ENCODE data around the gene STXBP3. TPM values are rescaled to one million over a fixed set of nuclear protein-coding genes. Genes with fewer than 3 reads are reported as not detected.
A peak's percentile ranks its signal among the peaks of the same experiment; 100 is the strongest.

Gene STXBP3
- total and polyA plus RNA-seq, 9 of the 15 experiments (the other 6 are each of a cell fraction or from before 2014, with no cell fraction given) = 32.5 to 52.5 (median 39.2) TPM

DNA sequence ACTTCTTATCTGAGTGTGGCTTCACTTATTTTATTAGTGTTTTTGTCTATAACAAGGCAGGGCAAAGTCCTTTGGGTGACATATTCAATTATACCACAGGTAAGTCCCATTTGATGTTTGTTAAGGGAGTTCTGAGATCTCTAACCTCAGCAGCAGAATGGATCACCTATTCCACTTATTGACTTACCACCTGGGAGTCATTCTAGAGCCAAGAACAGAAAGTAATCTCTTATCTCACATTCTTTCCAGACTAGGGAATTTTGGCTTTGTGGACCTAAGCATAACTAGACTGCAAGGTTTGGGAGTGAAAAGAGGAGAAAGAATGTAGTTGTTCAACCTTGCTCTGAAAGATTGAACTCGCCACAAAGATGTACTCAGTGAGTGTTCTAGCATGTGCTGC, 20.6 kb upstream of the STXBP3 start:
- H3K9ac ChIP-seq (ENCODE audit: insufficient read depth in 1 of 2, low read depth in 2 of 2, low read length in 2 of 2) = no peak overlapping the region
- 5% methylated on average over 1 of the region's 1 CpG for WGBS (ENCODE audit: insufficient coverage, low coverage, missing lambda C conversion rate)
- intact Hi-C loops (cut with micrococcal nuclease) (no loop called here), in situ Hi-C loops (cut with MboI) (no loop called here)
- ChIA-PET POLR2A (interaction anchor here (0.6 kb wide), 1 partner anchor 94 kb away, joined by 3 read pairs; no protein-coding TSS in a partner anchor), CTCF (ENCODE audit: low intra/inter-chr PET ratio) (no interaction called here)
- no TSS peak for BruUV-seq (replicated peaks)
- DNase-seq (ENCODE audit: extremely low read depth in 1 of 4, low spot score in 3 of 4) = no peak
- no peak for FAIRE-seq
- H3K27me3 ChIP-seq (ENCODE audit: control insufficient read depth in 2 of 2, insufficient read depth in 2 of 2, low read length in 2 of 2) = peaks cover 21 to 25% of the 10 kb centered on the region in 2 experiments; a peak in 4 of 5 replicates
- no peak for ATAC-seq
- no peaks in the 10 kb centered on the region for H3K9me3 ChIP-seq (replicated peaks; ENCODE audit: control insufficient read depth, insufficient read depth, low read depth, low read length)
- H3K9me1 ChIP-seq (ENCODE audit: control insufficient read depth, insufficient read depth, low read length) = no peaks in the 10 kb centered on the region
- no peaks in the 10 kb centered on the region for H3K79me2 ChIP-seq (ENCODE audit: control insufficient read depth, insufficient read depth, low read length)
- TF ChIP-seq ZNF75A (CRISPR knock-in tag; IDR thresholded peaks at IDR 0.05) = no peak
- TF ChIP-seq BCL6 (CRISPR knock-in tag; IDR thresholded peaks at IDR 0.05) = no peak
- TF ChIP-seq TRIM28 (IDR thresholded peaks at IDR 0.05) = no peak
- TF ChIP-seq HMG20B (CRISPR knock-in tag; IDR thresholded peaks at IDR 0.05) = no peak
- TF ChIP-seq EGR1 (conservative IDR thresholded peaks at IDR 0.05) = no peak
- no peak overlapping the region for H3K4me2 ChIP-seq (ENCODE audit: insufficient read depth, low read length)
- H3K4me1 ChIP-seq (replicated peaks in 1 of 2; ENCODE audit: control insufficient read depth in 2 of 2, insufficient read depth in 2 of 2, low read length in 2 of 2) = peaks cover 0 to 3% of the 10 kb centered on the region in 2 experiments; a peak in 1 of 5 replicates
- no peaks in the 10 kb centered on the region for H4K20me1 ChIP-seq (replicated peaks; ENCODE audit: control insufficient read depth, insufficient read depth, low read length)
- no peak overlapping the region for H3K4me3 ChIP-seq
- H3K27ac ChIP-seq (ENCODE audit: extremely low read depth, low read depth, low read length) = no peak overlapping the region
- no peaks in the 10 kb centered on the region for H3K36me3 ChIP-seq (ENCODE audit: control insufficient read depth, insufficient read depth, low read length)
- no peak overlapping the region for H2AFZ ChIP-seq (ENCODE audit: low read depth, low read length)

DNA sequence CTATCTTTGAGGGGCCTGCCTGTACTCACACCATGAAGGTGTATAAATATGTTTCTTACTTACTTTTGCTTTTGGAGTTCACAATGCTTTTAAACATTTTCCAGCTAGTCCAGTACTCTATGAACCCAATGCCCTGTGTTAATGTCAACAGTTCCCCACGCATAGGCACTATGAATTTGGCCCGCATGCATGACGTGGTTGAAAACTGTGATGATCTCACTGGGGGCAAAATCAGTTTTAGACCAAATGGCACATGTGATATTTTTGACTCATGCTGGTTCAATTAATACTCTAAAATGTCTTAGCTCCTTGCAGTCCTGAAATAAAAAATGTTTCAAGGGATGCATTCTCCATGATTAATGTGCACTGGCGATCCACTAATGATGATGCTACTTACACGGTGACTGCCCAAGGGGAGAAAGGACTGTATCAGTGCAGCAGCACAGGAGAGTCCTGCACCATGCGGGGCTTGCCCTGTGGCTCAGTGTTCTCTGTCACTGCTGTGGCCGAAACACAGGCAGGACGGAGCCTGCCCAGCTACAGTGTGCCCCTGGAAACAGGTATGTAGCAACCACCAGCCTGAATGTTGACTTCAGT, 18.0 kb upstream of the STXBP3 start:
- no peak overlapping the region for H3K4me3 ChIP-seq
- TF ChIP-seq, protein P1, sequence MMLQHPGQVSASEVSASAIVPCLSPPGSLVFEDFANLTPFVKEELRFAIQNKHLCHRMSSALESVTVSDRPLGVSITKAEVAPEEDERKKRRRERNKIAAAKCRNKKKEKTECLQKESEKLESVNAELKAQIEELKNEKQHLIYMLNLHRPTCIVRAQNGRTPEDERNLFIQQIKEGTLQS (IDR thresholded peaks at IDR 0.05) = peak; percentile 13; the same call in 1 of the 2 replicates
- TF ChIP-seq, protein P1 (CRISPR knock-in tag; conservative IDR thresholded peaks at IDR 0.05) = no peak
- no peak for TF ChIP-seq COPS2 (conservative IDR thresholded peaks at IDR 0.05)
- TF ChIP-seq ATF1 (CRISPR knock-in tag; IDR thresholded peaks at IDR 0.05) = no peak
- peak; percentile 23; the same call in 1 of the 2 replicates for TF ChIP-seq ATF1 (tag; IDR thresholded peaks at IDR 0.05)
- no peak for TF ChIP-seq L3MBTL2 (IDR thresholded peaks at IDR 0.05)
- peak; percentile 15; the same call in 1 of the 2 replicates for TF ChIP-seq ZNF41 (CRISPR knock-in tag; conservative IDR thresholded peaks at IDR 0.05)
- TF ChIP-seq PURB (CRISPR knock-in tag; IDR thresholded peaks at IDR 0.05; ENCODE audit: low read depth) = no peak
- no peak for TF ChIP-seq GATA2 (CRISPR knock-in tag; IDR thresholded peaks at IDR 0.05)
- TF ChIP-seq NONO (IDR thresholded peaks at IDR 0.05; ENCODE audit: low read depth in 2 of 2, low read length in 1 of 2) = no peak
- TF ChIP-seq, protein P2, sequence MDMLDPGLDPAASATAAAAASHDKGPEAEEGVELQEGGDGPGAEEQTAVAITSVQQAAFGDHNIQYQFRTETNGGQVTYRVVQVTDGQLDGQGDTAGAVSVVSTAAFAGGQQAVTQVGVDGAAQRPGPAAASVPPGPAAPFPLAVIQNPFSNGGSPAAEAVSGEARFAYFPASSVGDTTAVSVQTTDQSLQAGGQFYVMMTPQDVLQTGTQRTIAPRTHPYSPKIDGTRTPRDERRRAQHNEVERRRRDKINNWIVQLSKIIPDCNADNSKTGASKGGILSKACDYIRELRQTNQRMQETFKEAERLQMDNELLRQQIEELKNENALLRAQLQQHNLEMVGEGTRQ (CRISPR knock-in tag; IDR thresholded peaks at IDR 0.05) = no peak
- no peak for DNase-seq (ENCODE audit: extremely low read depth in 1 of 4, low spot score in 3 of 4)
- H4K20me1 ChIP-seq (replicated peaks; ENCODE audit: control insufficient read depth, insufficient read depth, low read length) = no peaks in the 10 kb centered on the region
- H3K9me3 ChIP-seq (replicated peaks; ENCODE audit: control insufficient read depth, insufficient read depth, low read depth, low read length) = no peaks in the 10 kb centered on the region
- peaks cover 0 to 3% of the 10 kb centered on the region in 2 experiments; a peak in 1 of 5 replicates for H3K4me1 ChIP-seq (replicated peaks in 1 of 2; ENCODE audit: control insufficient read depth in 2 of 2, insufficient read depth in 2 of 2, low read length in 2 of 2)
- H3K79me2 ChIP-seq (ENCODE audit: control insufficient read depth, insufficient read depth, low read length) = no peaks in the 10 kb centered on the region
- peak overlapping the region; percentile 44 for H2AFZ ChIP-seq (ENCODE audit: low read depth, low read length)
- intact Hi-C loops (cut with micrococcal nuclease) = no loop called here
- no peak overlapping the region for H3K9ac ChIP-seq (ENCODE audit: insufficient read depth in 1 of 2, low read depth in 2 of 2, low read length in 2 of 2)
- BruUV-seq (replicated peaks) = no TSS peak
- FAIRE-seq = no peak
- peaks cover 21 to 25% of the 10 kb centered on the region in 2 experiments; a peak in 4 of 5 replicates for H3K27me3 ChIP-seq (ENCODE audit: control insufficient read depth in 2 of 2, insufficient read depth in 2 of 2, low read length in 2 of 2)
- H3K27ac ChIP-seq (ENCODE audit: extremely low read depth, low read depth, low read length) = no peak overlapping the region
- POLR2A ChIA-PET = interaction anchor here (0.8 to 1.7 kb wide), 3 partner anchors 9 to 24 kb away, joined by 3 to 6 read pairs (median 4); no protein-coding TSS in a partner anchor
- no peak overlapping the region for H3K4me2 ChIP-seq (ENCODE audit: insufficient read depth, low read length)
- H3K36me3 ChIP-seq (ENCODE audit: control insufficient read depth, insufficient read depth, low read length) = no peaks in the 10 kb centered on the region
- CTCF ChIA-PET (ENCODE audit: low intra/inter-chr PET ratio) = no interaction called here
- peak; percentile 36; the same call in 2 of the 3 replicates for ATAC-seq
- WGBS (ENCODE audit: insufficient coverage, low coverage, missing lambda C conversion rate) = 18% methylated on average over 8 of the region's 8 CpGs
- no peaks in the 10 kb centered on the region for H3K9me1 ChIP-seq (ENCODE audit: control insufficient read depth, insufficient read depth, low read length)
- in situ Hi-C loops (cut with MboI) = no loop called here
